Astrocyte (in vitro differentiated cells and primary cell): ENCODE results near the gene MRPS11.

Source experiments
- EZH2 ChIP-seq: IDR thresholded peaks from 2 replicates; pipeline ENCODE4 v1.6.1; 2012; ENCODE audit warnings: mild to moderate bottlenecking, low read length, inconsistent platforms; ENCODE audit not compliant: insufficient read depth
- TF ChIP-seq, protein P1 (sequence below): IDR thresholded peaks from 2 replicates; pipeline ENCODE4 v1.5.1; 2011; ENCODE audit warnings: low read depth, mild to moderate bottlenecking, inconsistent platforms, low read length, moderate library complexity; ENCODE audit not compliant: insufficient read depth

DNA sequence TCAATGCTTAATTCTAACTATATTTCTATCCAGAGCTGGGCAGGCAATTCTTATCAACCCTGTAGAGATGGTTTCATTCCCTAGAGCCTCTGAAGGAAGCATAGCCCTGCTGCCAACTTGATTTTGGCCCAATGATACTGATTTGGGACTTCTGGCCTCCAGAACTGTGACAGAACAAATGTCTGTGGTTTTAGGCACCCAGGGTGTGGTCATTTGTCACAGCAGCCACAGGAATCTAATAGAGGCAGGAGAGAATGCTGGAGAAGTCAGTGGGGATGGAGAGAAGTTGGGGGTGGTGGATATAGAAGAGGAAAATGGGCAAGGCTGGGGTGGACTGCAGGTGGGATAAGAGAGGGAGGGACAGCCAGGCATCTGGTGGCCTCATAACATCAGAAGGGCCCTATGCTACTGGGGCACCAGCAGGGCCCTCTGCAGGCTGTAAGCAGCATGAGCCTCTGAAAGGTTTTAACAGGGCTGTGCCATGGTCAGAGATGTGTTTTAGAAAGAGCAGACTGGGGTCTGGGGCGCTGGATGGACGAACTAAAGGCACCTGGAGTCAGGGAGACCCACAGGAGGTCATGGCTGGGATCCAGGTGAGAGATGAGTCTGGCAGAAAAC is 19.8 kb downstream of the MRPS11 start:
- no peak for TF ChIP-seq EZH2
- TF ChIP-seq, protein P1, sequence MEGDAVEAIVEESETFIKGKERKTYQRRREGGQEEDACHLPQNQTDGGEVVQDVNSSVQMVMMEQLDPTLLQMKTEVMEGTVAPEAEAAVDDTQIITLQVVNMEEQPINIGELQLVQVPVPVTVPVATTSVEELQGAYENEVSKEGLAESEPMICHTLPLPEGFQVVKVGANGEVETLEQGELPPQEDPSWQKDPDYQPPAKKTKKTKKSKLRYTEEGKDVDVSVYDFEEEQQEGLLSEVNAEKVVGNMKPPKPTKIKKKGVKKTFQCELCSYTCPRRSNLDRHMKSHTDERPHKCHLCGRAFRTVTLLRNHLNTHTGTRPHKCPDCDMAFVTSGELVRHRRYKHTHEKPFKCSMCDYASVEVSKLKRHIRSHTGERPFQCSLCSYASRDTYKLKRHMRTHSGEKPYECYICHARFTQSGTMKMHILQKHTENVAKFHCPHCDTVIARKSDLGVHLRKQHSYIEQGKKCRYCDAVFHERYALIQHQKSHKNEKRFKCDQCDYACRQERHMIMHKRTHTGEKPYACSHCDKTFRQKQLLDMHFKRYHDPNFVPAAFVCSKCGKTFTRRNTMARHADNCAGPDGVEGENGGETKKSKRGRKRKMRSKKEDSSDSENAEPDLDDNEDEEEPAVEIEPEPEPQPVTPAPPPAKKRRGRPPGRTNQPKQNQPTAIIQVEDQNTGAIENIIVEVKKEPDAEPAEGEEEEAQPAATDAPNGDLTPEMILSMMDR, result no peak
